GM19351 (cell line): ENCODE results near the gene TCIRG1.

Experiments used
- ATAC-seq: cut with Tn5 transposase; IDR thresholded peaks from one replicate; pipeline ENCODE4 v1.9.1; 2021; ENCODE audit warnings: mild to moderate bottlenecking, moderate library complexity; ENCODE audit not compliant: unreplicated experiment

The TCIRG1 gene

GRCh38 chr11:68049509-68050370 lies 10.9 kb downstream of the TCIRG1 start:
- no peak for ATAC-seq

- no peak for ATAC-seq
These were observed 11.6 kb downstream of the TCIRG1 start for GRCh38 chr11:68050371-68050841.

GRCh38 chr11:68051191-68052136 lies 12.6 kb downstream of the TCIRG1 start:
- ATAC-seq = no peak

DNA sequence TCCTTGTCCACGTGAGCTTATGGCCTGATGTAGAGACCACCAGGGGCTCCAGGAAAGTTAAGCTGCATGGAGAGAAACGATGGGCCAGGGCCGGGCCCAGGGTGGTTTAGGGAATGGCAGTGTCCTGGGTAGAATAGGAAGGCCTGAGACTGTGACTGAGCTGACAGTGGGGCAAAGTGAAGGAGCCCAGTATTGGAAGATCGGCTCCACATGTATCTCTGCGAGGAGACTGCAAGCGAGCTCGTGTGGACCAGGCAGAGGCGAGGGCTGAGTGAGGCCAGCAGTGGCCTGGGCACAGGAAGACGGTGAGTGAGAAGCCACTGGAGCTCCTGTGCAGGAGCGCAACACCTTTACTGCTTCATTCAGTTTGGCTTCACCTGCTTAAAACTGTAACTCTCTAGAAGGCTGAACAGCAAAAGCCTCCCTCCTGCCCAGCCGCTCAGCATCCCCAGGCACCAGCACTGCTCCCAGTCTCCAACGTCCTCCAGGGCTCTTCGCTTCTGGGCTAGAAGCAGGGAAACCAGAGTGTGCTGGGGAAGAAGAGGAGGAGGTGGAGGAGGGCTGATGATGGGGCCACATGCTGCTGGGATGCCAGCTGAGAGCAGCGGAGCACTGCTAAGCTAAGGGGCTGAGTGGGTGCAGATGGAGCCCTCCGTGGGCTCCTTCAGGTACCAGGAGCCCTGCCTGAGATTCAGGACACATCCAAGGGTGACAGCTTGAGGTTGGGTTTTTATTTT lies 13.5 kb downstream of the TCIRG1 start:
- ATAC-seq = no peak

DNA sequence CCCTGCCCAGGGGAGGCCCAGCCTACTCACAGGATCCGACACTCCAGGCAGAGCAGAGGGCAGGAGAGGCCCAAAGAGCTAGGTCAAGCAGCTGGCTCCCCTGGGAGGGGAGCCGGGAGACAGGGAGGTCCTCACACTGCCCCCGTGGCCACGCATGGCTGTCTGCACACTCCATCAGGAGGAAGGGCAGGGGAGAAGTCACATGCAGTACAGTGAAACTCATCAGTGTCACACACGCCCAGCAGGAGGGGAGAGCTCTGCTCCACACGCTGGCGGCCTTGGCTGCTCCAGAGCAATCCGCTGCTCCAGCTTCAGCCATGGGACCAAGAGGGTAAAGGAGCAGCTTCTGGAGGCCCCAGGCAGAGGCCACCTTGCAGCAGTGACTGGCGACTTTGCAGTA lies 14.3 kb downstream of the TCIRG1 start:
- ATAC-seq = no peak

DNA sequence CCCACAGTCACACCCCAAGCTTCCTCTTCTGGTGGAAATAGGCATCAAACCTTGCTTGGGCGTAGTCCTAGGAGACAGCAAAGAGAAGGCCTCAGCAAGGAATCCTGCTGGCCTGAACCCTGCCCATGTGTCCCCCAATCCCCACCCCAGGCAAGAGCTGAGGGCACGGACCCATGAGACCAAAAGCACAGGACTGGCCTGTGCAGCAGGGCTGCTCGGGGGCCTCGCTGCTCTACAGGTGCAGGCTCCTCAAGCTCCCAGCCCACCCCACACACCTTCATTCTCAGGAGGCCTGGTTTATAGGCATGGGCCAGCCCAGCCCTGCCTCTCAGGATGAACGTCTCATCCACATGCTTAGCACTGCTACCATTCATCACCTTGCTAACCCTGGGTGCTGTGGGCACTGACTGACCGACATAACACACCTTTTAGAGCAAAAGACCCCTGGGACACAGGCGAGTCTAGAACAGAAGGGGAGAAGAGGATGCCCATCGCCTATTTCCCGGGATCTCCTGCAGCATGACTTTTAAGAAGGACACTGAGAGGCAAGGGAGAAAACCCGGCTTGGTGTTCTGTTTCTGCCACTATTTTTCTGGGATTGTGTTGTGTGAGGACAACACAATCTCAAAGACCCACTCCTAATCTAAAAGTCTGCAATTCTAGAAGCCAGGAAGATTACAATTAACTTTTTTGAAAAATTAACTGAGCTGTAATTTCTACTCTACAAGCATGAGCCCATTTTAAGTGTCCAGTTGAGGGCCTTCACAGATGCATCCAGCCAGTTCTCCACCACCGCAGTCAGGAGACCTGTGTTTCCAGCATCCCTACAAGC lies 15.4 kb downstream of the TCIRG1 start:
- no peak for ATAC-seq

GRCh38 chr11:68056317-68057285 lies 17.8 kb downstream of the TCIRG1 start:
- ATAC-seq = no peak

- ATAC-seq = no peak
These were observed 19.0 kb downstream of the TCIRG1 start for GRCh38 chr11:68057807-68058206.

DNA sequence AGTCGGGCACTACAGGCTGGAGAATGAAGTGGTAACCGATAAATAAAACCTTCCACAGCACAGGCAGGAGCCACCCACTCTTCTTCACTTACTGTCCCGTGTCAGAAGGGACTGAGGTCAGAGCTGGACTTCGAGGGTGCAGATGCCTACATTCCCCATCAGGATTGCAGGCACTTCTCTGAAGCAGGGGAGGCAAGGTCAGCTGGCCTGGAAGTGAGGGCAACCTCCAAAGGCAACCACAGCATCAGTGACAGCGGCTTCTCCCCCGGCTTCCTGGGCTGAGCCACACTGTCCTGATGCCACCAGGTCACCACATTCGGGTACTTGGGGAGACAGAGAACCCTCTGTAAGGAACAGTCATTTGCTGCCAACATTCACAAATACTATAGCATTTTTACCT lies 22.7 kb downstream of the TCIRG1 start:
- ATAC-seq = no peak

- ATAC-seq = no peak
These were observed 26.1 kb downstream of the TCIRG1 start for GRCh38 chr11:68064926-68065325.

DNA sequence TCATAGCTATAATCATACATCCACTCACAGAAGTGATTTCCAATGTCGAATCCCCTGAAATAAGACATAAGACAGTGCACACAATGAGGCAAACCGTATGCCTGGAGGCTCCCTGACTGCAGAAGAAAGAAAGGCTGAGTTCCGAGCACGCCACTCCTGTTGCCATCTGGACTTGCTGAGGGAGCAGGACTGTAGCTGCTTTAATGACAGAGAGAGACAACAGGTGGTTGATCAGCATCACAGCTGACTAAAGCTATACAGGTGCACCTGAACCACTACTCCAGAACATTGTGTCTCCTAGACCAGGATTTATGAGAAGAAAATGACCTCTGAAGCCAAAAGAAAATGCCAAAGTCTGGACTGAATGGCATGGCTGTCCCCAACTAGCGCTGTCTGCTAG lies 27.0 kb downstream of the TCIRG1 start:
- ATAC-seq = no peak

- ATAC-seq = no peak
These were observed 27.9 kb downstream of the TCIRG1 start for GRCh38 chr11:68066742-68067141.

DNA sequence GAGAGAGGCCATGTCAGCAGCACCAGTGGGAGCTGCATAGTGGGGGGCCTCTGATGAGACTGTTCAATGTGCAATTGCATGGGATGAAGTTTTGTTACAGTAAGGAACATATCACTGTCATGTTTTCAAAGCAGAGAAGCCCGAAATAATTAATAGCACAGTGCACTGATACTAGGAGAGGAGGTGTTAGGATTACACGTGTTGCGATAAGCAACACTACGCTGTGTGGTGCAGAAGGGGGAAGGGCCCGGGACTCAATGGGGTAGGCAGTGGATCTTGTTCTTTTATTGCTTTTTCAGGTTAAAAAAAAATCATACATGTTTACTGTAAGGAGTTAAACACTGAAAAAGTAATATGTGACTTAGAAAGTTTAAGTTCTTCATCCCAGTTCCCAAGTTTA lies 29.2 kb downstream of the TCIRG1 start:
- ATAC-seq = no peak

DNA sequence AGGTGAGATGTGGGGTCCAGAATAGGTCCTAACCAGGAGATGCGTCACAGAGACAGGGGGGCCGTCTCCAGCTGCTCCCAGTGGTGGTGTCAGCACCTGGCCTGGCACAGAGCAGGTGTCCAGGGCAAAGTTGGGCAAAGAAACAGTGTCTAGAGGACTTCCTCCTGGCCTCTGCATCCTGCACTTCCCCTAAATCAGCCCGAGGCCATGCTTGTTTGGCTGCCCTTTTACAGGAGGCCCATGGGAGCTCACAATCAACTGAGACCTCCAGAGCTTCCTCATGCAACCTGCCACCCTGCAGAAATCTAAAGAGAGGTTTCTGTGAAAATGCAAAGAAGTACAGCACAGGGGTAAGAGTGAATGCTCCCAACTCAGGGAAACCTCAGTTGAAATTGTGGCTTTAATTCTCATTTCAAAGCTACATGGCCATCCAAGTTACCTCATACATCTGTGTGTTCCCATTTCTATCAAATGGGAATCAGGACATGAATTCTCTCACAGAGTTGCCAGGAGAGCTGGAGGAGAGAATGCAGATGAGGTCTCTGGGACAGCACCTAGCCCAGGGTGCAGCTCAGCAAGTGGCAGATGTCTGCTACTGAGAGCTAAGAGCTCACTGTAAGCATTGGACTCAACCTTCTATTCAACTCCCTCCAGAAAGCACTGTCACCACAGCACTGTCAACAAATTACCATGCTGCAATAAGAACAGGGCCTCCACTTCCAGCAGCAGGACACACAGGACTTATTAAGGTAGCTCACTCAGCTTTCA lies 32.6 kb downstream of the TCIRG1 start:
- ATAC-seq = no peak

DNA sequence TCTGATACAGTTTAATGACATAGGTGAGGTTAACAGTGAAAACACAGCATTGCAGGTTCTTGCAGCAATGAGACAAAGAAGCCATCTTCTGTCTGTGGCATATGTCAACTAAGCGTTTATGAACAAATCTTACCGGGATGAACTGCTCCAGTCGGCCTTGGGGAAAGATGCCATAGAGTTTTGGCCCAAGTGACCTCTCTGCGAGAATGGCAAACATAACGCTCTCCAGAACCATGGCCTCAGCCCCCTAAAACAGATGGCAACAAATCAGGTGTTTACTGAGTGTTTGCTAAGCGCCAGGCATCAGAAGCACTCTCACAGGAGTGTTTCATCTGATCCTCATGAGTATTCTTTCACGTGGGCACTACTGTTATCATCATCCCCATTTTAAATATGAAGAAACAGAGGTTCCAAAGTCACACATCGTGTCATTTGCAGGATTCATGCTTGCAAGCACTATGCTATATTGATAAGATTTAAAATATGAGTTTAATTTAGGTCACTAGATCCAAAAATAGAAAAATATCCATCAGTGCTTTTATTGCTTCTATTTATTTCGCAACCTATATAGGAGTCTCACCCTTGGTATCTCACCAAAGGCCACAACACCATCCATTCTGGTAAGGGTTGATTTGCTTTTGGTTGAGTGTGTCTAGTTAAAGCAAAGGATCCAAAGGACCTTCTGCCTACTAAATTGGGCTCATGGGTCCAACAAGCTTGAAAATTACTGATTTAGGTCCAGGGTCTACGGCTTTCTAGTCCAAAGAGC lies 35.9 kb downstream of the TCIRG1 start:
- ATAC-seq = no peak

- ATAC-seq = no peak
These were observed 37.7 kb downstream of the TCIRG1 start for GRCh38 chr11:68076371-68077042.
